Astrocyte of the spinal cord (primary cell): Measurements from ENCODE around the gene JUN.

Experiments used
- DNase-seq: peaks from one replicate; pipeline ENCODE4 v3.0.0; 2011; ENCODE audit warnings: low read depth, low spot score
- H3K4me3 ChIP-seq: 2 replicates; pipeline ENCODE4 v1.5.1; 2011; ENCODE audit warnings: low read depth, mild to moderate bottlenecking, low read length, moderate library complexity
- CTCF ChIP-seq: IDR thresholded peaks from 2 replicates; pipeline ENCODE4 v1.5.1; 2012; ENCODE audit warnings: low read depth, mild to moderate bottlenecking, low read length, inconsistent platforms
- in situ Hi-C: cut with HindIII; loops from 2 replicates; pipeline ENCODE4 v1.10.0; 2017; ENCODE audit warnings: low sequenced_read_pairs

Gene JUN

DNA sequence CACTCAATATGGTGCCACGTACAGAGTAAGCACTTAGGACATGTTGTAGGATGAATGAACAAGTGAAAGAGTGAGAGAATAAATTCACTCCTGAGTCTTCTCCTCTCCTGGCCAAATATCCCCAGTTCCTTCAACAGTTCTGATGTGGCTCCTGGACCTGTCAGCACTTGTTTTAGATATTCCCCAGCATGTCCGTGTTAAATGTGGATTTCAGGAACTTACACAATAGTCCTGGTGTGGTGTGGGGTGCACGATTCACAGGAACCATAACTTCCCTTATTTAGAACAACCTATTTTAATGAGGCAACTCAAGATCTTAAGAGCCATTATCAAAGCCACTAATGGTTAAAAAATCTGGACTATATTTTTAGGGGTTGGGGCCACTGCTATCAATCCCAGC is 45.0 kb downstream of the JUN start:
- no peak for TF ChIP-seq CTCF
- H3K4me3 ChIP-seq: no peak overlapping the region
- in situ Hi-C loops: no loop called here
- no peak for DNase-seq

DNA sequence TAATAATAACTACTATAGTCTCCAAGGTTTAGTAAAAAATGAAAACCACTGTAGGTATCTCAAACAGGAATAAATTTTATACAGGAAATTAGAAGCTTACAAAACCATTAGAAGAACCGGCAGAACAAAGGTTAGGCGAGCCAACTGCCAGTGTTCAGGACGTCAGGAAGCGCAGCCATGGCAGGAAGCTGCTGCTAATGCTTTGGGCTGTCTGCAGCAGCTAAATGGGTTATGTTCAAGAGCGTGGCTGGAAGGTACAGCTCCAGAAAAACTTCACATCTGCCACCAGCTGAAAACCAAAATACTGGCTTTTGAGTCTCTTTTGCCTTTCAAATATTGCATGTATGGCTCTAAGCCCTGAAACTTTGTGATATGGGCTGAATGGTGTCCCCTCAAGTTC is 48.3 kb downstream of the JUN start:
- no peak for DNase-seq
- no peak for TF ChIP-seq CTCF
- in situ Hi-C loops: no loop called here
- no peak overlapping the region for H3K4me3 ChIP-seq

- no peak for DNase-seq
- in situ Hi-C loops: no loop called here
- TF ChIP-seq CTCF: no peak
- H3K4me3 ChIP-seq: no peak overlapping the region
These were observed 49.2 kb downstream of the JUN start for GRCh38 chr1:58734630-58735029.

DNA sequence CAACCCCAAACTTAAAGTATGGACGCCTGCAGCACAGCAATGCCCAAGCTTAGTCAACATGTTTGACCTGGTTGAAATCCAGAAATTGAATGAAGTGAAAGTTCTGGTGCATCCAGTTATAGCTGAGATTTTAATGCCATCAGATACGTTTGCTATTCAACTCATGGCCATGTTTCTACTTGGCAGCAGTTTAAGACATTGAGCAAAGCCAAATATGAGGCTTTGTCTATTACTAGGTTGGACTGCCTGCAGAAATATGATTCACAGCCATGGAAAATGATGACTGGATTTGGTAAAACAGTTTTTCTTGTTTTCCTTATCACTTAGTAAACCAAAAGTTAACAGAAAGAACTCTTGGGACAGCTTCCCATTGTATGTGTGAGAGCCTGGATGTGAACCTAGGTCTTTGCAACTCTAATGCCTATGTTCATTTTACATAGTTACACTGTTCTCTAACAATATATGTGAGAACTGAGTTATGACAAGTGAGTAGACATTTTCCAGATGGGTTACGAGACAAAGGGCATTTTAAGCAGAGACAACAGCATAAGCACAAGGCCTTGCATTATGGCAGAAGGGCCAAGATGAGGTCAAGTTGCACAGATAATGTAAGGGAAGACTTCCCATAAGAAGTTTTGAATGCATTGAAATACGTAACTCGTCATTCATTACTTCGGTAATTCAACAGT is 51.6 kb downstream of the JUN start:
- TF ChIP-seq CTCF: no peak
- no peak overlapping the region for H3K4me3 ChIP-seq
- no peak for DNase-seq
- in situ Hi-C loops: no loop called here
